Glutamatergic neuron (in vitro differentiated cells): ENCODE data around the gene INAFM2. TPM values are rescaled to one million over a fixed set of nuclear protein-coding genes. Genes with fewer than 3 reads are reported as not detected.

Experiments
- DNase-seq: peaks from one replicate; pipeline ENCODE4 v3.0.0; 2022
- H3K27ac Mint-ChIP-seq: one replicate; pipeline ENCODE4 v1.8.0; 2020; ENCODE audit warnings: mild to moderate bottlenecking, mixed read lengths, inconsistent platforms; ENCODE audit not compliant: unreplicated experiment
- H3K27me3 Mint-ChIP-seq: one replicate; pipeline ENCODE4 v1.8.0; 2020; ENCODE audit warnings: mild to moderate bottlenecking, moderate library complexity, mixed read lengths, inconsistent platforms; ENCODE audit not compliant: unreplicated experiment
- H3K36me3 Mint-ChIP-seq: one replicate; pipeline ENCODE4 v1.8.0; 2020; ENCODE audit warnings: mild to moderate bottlenecking, mixed read lengths, inconsistent platforms; ENCODE audit not compliant: unreplicated experiment
- H3K4me1 Mint-ChIP-seq: one replicate; pipeline ENCODE4 v1.8.0; 2020; ENCODE audit warnings: mild to moderate bottlenecking, low read depth, mixed read lengths, inconsistent platforms; ENCODE audit not compliant: unreplicated experiment
- H3K4me3 Mint-ChIP-seq: one replicate; pipeline ENCODE4 v1.8.0; 2020; ENCODE audit warnings: mild to moderate bottlenecking, mixed read lengths, inconsistent platforms; ENCODE audit not compliant: unreplicated experiment
- H3K9me3 Mint-ChIP-seq: one replicate; pipeline ENCODE4 v1.8.0; 2020; ENCODE audit warnings: mild to moderate bottlenecking, moderate library complexity, mixed read lengths, inconsistent platforms; ENCODE audit not compliant: unreplicated experiment
- total RNA-seq: library from RNA; stranded (reverse); fragmentation: NEBNext Ultra II Directional; extraction: Animal tissue kit (Norgen Biotek cat#: 25700); gene quantifications from one replicate; pipeline ENCODE4 v1.2.1, GENCODE V29; 2021; ENCODE audit not compliant: unreplicated experiment
- TF ChIP-seq, protein P1 (sequence below): fragments of 200-600 bp; sonication (generic); IDR thresholded peaks from one replicate; pipeline ENCODE4 v1.5.0; 2021; ENCODE audit not compliant: partially characterized antibody, unreplicated experiment

The INAFM2 gene
- total RNA-seq, 1 donor from 2014 or later, result 15.9 TPM

DNA sequence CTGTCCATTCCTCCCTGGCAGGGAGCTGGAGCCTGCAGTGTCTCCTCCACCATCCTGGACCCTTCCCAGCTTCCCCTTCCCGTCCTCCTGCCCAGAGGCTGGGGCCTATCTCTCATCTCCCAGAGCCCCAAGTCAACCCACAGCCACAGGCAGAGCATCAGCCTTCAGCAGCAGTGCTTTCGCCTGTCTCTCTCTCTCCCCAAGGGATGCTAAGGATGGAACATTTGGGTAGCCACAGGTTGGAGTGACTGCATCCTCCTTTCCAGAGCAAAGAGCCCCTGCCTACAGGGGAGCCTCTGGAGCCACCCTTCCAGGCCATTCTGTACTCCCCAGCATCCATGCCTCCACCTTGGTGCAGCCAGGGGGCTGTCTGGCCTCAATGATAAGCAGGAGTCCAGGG is 19.9 kb upstream of the INAFM2 start:
- H3K4me3 Mint-ChIP-seq, result no peak overlapping the region
- peaks cover 8% of the 10 kb centered on the region for H3K36me3 Mint-ChIP-seq
- no peak overlapping the region for H3K27ac Mint-ChIP-seq
- peaks cover 1% of the 10 kb centered on the region for H3K9me3 Mint-ChIP-seq
- TF ChIP-seq, protein P1, sequence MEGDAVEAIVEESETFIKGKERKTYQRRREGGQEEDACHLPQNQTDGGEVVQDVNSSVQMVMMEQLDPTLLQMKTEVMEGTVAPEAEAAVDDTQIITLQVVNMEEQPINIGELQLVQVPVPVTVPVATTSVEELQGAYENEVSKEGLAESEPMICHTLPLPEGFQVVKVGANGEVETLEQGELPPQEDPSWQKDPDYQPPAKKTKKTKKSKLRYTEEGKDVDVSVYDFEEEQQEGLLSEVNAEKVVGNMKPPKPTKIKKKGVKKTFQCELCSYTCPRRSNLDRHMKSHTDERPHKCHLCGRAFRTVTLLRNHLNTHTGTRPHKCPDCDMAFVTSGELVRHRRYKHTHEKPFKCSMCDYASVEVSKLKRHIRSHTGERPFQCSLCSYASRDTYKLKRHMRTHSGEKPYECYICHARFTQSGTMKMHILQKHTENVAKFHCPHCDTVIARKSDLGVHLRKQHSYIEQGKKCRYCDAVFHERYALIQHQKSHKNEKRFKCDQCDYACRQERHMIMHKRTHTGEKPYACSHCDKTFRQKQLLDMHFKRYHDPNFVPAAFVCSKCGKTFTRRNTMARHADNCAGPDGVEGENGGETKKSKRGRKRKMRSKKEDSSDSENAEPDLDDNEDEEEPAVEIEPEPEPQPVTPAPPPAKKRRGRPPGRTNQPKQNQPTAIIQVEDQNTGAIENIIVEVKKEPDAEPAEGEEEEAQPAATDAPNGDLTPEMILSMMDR, result no peak
- H3K4me1 Mint-ChIP-seq, result no peaks in the 10 kb centered on the region
- DNase-seq, result no peak
- H3K27me3 Mint-ChIP-seq, result peaks cover 5% of the 10 kb centered on the region

DNA sequence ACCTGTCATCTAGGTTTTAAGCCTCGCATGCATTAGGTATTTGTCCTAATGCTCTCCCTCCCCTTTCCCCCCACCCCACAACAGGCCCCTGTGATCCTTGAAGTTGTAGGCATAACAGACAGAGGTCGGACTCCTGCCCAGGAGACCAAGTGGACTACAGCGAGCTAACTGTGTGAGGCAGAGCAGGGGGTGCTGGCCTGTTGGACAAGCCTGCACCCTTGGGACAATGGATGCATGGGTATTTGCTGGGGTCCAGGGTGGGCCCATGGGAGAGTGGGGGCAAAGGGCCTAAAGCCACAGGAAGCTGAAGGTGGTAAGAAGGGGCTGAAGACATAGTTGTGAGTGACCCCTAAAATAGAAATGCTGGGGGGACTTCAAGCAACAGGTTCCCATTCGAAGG is 18.2 kb upstream of the INAFM2 start:
- no peaks in the 10 kb centered on the region for H3K9me3 Mint-ChIP-seq
- TF ChIP-seq, protein P1, result no peak

DNA sequence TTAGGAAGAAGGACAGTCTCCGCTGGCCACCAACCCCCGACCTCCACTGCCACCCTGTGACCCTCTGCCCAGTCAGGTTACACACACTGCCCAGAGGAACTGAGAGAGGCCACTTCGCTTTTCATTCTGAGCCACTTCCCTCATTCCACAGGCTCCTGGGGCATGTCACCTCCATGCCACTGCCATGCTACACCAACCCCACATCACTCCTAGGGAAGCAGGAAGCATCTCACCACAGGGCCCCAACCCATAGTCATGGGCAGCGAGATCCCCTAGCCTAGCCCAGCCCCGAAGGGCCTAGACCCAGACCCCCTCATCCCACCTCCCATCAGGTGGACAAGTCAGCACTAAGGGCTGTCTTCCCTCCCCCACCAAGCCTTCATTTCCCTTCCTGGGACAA is 17.1 kb upstream of the INAFM2 start:
- Mint-ChIP-seq H3K27me3 (peaks cover 8% of the 10 kb centered on the region), H3K27ac (no peak overlapping the region)

More for the DNA sequence above, 18.2 kb upstream of the INAFM2 start:
- no peaks in the 10 kb centered on the region for H3K4me1 Mint-ChIP-seq
- H3K27ac Mint-ChIP-seq, result no peak overlapping the region
- no peak overlapping the region for H3K4me3 Mint-ChIP-seq
- DNase-seq, result no peak
- peaks cover 8% of the 10 kb centered on the region for H3K27me3 Mint-ChIP-seq
- H3K36me3 Mint-ChIP-seq, result no peaks in the 10 kb centered on the region

DNA sequence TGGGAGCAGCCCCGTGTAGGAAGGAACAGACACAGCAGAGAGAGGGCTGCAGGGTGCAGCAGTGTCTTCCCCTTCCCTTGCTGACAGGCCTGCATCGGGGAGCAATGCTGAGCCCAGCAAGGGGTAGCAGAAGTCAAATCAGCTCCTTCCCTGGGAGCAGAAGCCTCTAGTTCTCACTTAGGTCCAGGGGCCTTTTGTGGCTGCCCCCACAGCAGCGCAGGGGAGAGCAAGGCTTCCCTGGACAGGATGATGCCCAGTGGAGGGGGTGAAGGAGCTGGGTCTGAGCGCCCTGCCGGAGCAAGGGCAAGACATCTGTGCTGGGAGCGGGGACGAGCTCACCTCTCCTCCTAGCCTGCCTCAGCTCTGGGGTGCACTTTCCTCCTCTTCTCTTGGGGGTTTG is 16.6 kb upstream of the INAFM2 start:
- no peak for DNase-seq
- Mint-ChIP-seq H3K4me3 (no peak overlapping the region), H3K36me3 (no peaks in the 10 kb centered on the region), H3K27ac (no peak overlapping the region), H3K27me3 (peaks cover 8% of the 10 kb centered on the region), H3K4me1 (no peaks in the 10 kb centered on the region), H3K9me3 (no peaks in the 10 kb centered on the region)
- TF ChIP-seq, protein P1, result no peak

More for the DNA sequence above, 17.1 kb upstream of the INAFM2 start:
- DNase-seq, result no peak
- H3K9me3 Mint-ChIP-seq, result no peaks in the 10 kb centered on the region
- no peak overlapping the region for H3K4me3 Mint-ChIP-seq
- TF ChIP-seq, protein P1, result no peak
- H3K36me3 Mint-ChIP-seq, result no peaks in the 10 kb centered on the region
- H3K4me1 Mint-ChIP-seq, result no peaks in the 10 kb centered on the region

DNA sequence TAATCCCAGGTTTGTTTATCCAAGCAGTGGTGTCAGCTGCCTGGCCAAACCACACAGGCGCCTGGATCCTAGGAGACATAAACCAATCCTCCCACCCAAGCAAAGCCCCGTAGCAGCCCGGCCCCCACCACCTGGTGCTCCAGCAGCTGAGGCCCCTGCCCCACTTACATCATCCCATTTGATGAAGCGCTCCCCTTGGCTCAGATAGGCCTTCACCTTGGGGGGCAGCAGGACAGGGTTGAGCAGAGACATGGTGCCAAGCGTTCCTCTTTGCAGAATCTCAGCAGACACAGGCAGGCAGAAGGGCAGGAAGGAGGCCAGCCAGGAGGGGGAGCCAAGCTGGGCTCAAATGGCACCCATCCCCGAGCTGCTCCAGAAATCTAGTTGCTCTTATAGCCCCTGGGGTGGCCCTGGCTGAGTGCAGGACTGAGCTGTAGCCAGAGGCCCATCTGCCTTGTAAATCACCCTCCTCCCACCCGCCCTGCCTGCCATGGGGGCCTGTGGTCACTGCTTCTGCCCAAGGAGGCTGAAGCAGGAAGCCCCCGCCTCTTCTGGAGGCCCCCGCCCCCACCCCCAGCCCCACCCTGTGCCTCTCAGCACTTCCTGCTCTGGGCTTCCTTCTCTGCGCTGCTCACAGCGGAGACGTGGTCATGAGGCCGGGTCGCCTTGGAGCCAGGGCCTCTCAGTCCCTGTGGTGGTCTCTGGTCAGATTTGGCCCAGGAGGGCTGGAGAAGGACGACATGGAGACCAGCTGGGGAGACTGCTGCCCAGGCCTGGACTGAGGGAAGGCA is 15.9 kb upstream of the INAFM2 start, which contains the start of gene PLCB2:
PLCB2 (minus strand) TSS at position 515 of the 791 bp plus-strand sequence; CDS start at position 252, 263 bp downstream.
- no peak within 1 kb of the TSS for H3K27ac Mint-ChIP-seq
- no peaks in the 10 kb centered on the region for H3K4me1 Mint-ChIP-seq
- no peaks in the 10 kb centered on the region for H3K36me3 Mint-ChIP-seq
- H3K4me3 Mint-ChIP-seq, result no peak within 1 kb of the TSS
- TF ChIP-seq, protein P1, result no peak
- H3K27me3 Mint-ChIP-seq, result peaks cover 8% of the 10 kb centered on the region
- H3K9me3 Mint-ChIP-seq, result no peaks in the 10 kb centered on the region
- DNase-seq, result peak; percentile 54
